Stimulated activated CD4-positive, alpha-beta T cell treated with anti-CD3 and anti-CD28 coated beads, Interleukin-12 subunit alpha, Interleukin-12 subunit beta, amount 100 ng/mL, for 4 hours (primary cell): ENCODE measurements around the gene IFI30.

Experiments used
- DNase-seq: peaks from one replicate; pipeline ENCODE4 v3.0.0-alpha.2; 2020

Gene IFI30

DNA sequence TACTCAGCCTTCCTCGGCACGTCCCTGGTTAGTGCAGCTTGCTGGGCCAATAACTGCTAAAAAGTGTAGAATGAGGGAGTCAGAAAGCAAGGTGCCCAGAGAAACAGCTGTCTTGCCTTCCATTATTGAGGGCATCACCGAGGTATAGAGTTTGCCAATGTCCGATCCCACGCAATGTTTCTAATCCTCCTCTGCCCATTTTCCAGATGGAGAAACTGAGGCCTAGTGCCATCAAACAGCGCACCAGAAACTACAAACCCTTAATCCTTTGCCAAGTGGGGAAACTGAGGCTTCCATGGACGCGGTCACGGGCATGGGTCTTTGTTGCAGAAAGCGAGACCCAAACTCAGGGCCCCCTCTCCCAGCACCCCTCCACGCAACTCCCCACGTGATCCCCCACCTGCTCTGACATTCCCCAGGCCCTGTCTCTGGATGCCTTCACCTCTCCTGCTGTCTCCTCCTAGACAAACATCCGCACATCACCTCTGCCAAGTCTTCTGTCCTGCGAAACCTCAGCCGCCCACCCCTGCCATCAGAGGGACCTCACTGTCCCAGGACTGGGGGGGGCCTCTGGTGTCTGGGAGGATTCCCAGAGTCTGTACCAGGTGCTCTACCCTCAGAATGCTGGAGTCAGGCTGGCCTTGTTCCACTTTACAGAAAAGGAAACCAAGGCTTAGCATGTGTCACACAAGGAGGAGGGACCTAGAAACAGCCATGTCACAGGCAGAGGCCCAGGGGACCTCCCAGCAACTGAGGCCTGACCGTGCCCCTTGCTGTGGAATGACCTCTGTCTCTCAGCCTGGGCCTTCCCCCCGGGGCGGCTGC is 53.6 kb downstream of the IFI30 start:
- DNase-seq: no peak
